SK-MEL-5 (cell line): ENCODE results near the gene CACNG6. TPM values are rescaled to one million over a fixed set of nuclear protein-coding genes. Genes with fewer than 3 reads are reported as not detected.

Experiments
- DNase-seq: peaks from one replicate; pipeline ENCODE4 v3.0.0-alpha.2; 2016; ENCODE audit warnings: low read depth, low spot score
- in situ Hi-C: cut with HindIII; loops from 2 replicates; pipeline ENCODE4 v1.10.0; 2016; ENCODE audit warnings: low sequenced_read_pairs, high pct_unique_total_duplicates, low pct_unique_long_range_greater_than_20kb
- total RNA-seq: library from RNA; depleted of rRNA; stranded (reverse); fragments of >200 nt; shearing (Covaris generic); gene quantifications from 2 replicates; pipeline ENCODE4 v1.2.3, GENCODE V29; 2014

Gene CACNG6
- total RNA-seq, 1 experiment from 2014 or later: not detected

GRCh38 chr19:53989600-53990533, 1.6 kb upstream of the CACNG6 start:
- in situ Hi-C loops: no loop called here
- DNase-seq: no peak

GRCh38 chr19:53992211-53992610, 774 bp downstream of the CACNG6 start:
- no peak for DNase-seq
- in situ Hi-C loops: no loop called here

GRCh38 chr19:53992815-53993214, 1.4 kb downstream of the CACNG6 start:
- in situ Hi-C loops: no loop called here
- no peak for DNase-seq

- in situ Hi-C loops: no loop called here
- no peak for DNase-seq
Observed at GRCh38 chr19:53993448-53993847, 2.0 kb downstream of the CACNG6 start.

- no peak for DNase-seq
- in situ Hi-C loops: no loop called here
Observed at GRCh38 chr19:53994811-53995210, 3.4 kb downstream of the CACNG6 start.

GRCh38 chr19:53998223-53998622, 6.8 kb downstream of the CACNG6 start:
- no peak for DNase-seq
- in situ Hi-C loops: no loop called here

GRCh38 chr19:53999694-54000093, 8.3 kb downstream of the CACNG6 start:
- no peak for DNase-seq
- in situ Hi-C loops: no loop called here

GRCh38 chr19:54001496-54001895, 10.1 kb downstream of the CACNG6 start:
- DNase-seq: no peak
- in situ Hi-C loops: no loop called here

GRCh38 chr19:54002495-54003315, 11.3 kb downstream of the CACNG6 start:
- DNase-seq: no peak
- in situ Hi-C loops: no loop called here

GRCh38 chr19:54009440-54009839, 18.0 kb downstream of the CACNG6 start:
- in situ Hi-C loops: no loop called here
- DNase-seq: no peak

- no peak for DNase-seq
- in situ Hi-C loops: no loop called here
Observed at GRCh38 chr19:54010474-54010873, 19.0 kb downstream of the CACNG6 start.

- in situ Hi-C loops: no loop called here
Observed at GRCh38 chr19:54011507-54012211, 20.2 kb downstream of the CACNG6 start.

GRCh38 chr19:54013866-54014265, 22.4 kb downstream of the CACNG6 start:
- DNase-seq: no peak
- in situ Hi-C loops: no loop called here

More at GRCh38 chr19:54011507-54012211, 20.2 kb downstream of the CACNG6 start:
- no peak for DNase-seq

GRCh38 chr19:54014920-54015560, 23.6 kb downstream of the CACNG6 start:
- in situ Hi-C loops: no loop called here
- DNase-seq: no peak

GRCh38 chr19:54017261-54017660, 25.8 kb downstream of the CACNG6 start:
- DNase-seq: no peak
- in situ Hi-C loops: no loop called here

- in situ Hi-C loops: no loop called here
- no peak for DNase-seq
Observed at GRCh38 chr19:54021363-54021762, 29.9 kb downstream of the CACNG6 start.

GRCh38 chr19:54021932-54022331, 30.5 kb downstream of the CACNG6 start:
- in situ Hi-C loops: no loop called here
- DNase-seq: no peak

- DNase-seq: no peak
- in situ Hi-C loops: no loop called here
Observed at GRCh38 chr19:54023191-54023590, 31.8 kb downstream of the CACNG6 start.
